NT2/D1 (cell line): ENCODE results near the gene UGT2A3.
"Not testable (repeated sequence)": the region's sequence is repeated elsewhere in the genome, so short reads cannot be mapped to it uniquely, and the experiment has no call there.

ENCODE experiments used
- DNase-seq: peaks from one replicate; pipeline ENCODE4 v3.0.0-alpha.2; 2011; ENCODE audit warnings: low read depth, low spot score
- H3K27me3 ChIP-seq: 2 replicates; pipeline ENCODE4 v1.6.0; 2011; ENCODE audit warnings: mild to moderate bottlenecking; ENCODE audit not compliant: insufficient read length, insufficient read depth
- H3K36me3 ChIP-seq: 2 replicates; pipeline ENCODE4 v1.6.1; 2011; ENCODE audit warnings: mild to moderate bottlenecking, low read length, mixed read lengths; ENCODE audit not compliant: insufficient read depth, insufficient read length
- H3K4me1 ChIP-seq: 2 replicates; pipeline ENCODE4 v1.5.1; 2011; ENCODE audit not compliant: insufficient read depth, insufficient read length
- H3K4me3 ChIP-seq: 2 replicates; pipeline ENCODE4 v1.5.1; 2011; ENCODE audit warnings: low read depth; ENCODE audit not compliant: insufficient read length
- H3K9ac ChIP-seq: 2 replicates; pipeline ENCODE4 v1.6.0; 2011; ENCODE audit warnings: low read depth; ENCODE audit not compliant: insufficient read length
- H3K9me3 ChIP-seq: 2 replicates; pipeline ENCODE4 v1.5.1; 2011; ENCODE audit warnings: mild to moderate bottlenecking, low read length; ENCODE audit not compliant: insufficient read depth
- SUZ12 ChIP-seq: IDR thresholded peaks from 2 replicates; pipeline ENCODE4 v1.6.1; 2011; ENCODE audit not compliant: insufficient read length, insufficient read depth; ENCODE audit errors: extremely low read depth
- YY1 ChIP-seq: IDR thresholded peaks from 2 replicates; pipeline ENCODE4 v1.6.1; 2011; ENCODE audit not compliant: insufficient read length, insufficient read depth
- ZNF274 ChIP-seq: IDR thresholded peaks from 2 replicates; pipeline ENCODE4 v1.6.1; 2011; ENCODE audit warnings: mild to moderate bottlenecking, low read depth, low read length

UGT2A3 gene

DNA sequence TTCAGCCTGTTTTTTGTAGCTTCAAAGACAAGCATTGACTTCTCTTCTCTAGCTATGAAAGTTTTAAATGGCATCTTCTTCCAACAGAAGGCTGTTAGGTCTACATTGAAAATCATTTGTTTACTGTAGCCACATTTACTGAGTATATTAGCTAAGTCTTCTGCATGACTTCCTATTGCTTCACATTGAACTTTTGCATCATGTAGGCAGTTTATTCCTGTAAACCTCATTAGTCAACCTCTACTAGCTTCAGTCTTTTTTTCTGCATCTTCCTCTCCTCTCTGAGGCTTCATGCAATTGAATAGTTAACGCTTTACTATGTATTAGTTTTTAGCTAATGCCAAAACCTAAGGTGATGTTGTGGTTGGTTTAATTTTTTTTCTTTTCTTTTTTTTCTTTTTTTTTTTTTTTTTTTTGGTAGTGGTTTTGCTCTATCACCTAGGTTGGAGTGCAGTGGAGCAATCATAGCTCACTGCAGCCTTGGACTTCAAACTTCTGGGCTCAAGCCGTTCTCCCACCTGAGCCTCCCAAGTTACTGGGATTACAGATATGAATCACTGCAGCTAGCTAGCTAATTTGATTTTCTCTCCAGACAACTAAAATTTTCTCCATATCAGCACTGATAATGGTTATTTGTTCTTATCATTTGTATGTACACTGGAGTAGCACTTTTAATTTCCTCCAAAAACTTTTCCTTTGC lies 3.4 kb downstream of the UGT2A3 start:
- Histone ChIP-seq H3K36me3 (no peaks in the 10 kb centered on the region), H3K4me3 (no peak overlapping the region), H3K4me1 (no peaks in the 10 kb centered on the region), H3K27me3 (no peaks in the 10 kb centered on the region), H3K9ac (no peak overlapping the region), H3K9me3 (no peaks in the 10 kb centered on the region)
- no peak for TF ChIP-seq SUZ12
- no peak for TF ChIP-seq YY1
- no peak for TF ChIP-seq ZNF274
- DNase-seq, result no peak

- H3K4me3 ChIP-seq, result no peak overlapping the region
- no peaks in the 10 kb centered on the region for H3K27me3 ChIP-seq
- TF ChIP-seq YY1, result no peak
- no peak for DNase-seq
- H3K9me3 ChIP-seq, result no peaks in the 10 kb centered on the region
- no peaks in the 10 kb centered on the region for H3K36me3 ChIP-seq
- H3K4me1 ChIP-seq, result no peaks in the 10 kb centered on the region
- H3K9ac ChIP-seq, result no peak overlapping the region
These were observed 22.4 kb downstream of the UGT2A3 start for GRCh38 chr4:68929076-68929737.

DNA sequence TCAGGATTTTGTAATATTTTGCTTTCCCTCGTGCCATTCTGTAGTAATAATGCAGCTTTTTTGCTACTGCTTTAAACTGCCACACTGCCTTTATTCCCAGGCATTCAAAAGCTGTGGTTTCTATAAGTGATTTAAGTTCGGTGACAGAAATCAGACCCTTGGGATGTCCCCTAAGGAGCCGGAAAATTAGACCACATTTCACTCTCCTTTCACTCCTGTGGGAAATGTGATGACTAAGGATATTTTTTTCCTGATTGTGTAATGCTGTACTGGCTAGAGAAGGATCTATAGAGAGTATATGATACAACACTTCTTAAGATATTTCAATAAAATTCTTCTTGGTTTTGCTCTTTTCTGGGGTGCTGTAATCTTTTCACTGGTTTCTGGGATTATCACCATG lies 24.4 kb downstream of the UGT2A3 start:
- Histone ChIP-seq H3K4me3 (no peak overlapping the region), H3K36me3 (no peaks in the 10 kb centered on the region), H3K4me1 (no peaks in the 10 kb centered on the region), H3K9ac (no peak overlapping the region), H3K27me3 (no peaks in the 10 kb centered on the region), H3K9me3 (no peaks in the 10 kb centered on the region)
- no peak for DNase-seq
- no peak for TF ChIP-seq ZNF274
- TF ChIP-seq YY1, result no peak
- TF ChIP-seq SUZ12, result no peak

GRCh38 chr4:68922202-68922601 lies 29.4 kb downstream of the UGT2A3 start:
- not testable (repeated sequence) for H3K27me3 ChIP-seq, DNase-seq, H3K9ac ChIP-seq, H3K36me3 ChIP-seq, H3K4me1 ChIP-seq, H3K4me3 ChIP-seq, H3K9me3 ChIP-seq

- Histone ChIP-seq H3K4me3 (no peak overlapping the region), H3K9ac (no peak overlapping the region), H3K9me3 (no peaks in the 10 kb centered on the region), H3K36me3 (no peaks in the 10 kb centered on the region), H3K4me1 (no peaks in the 10 kb centered on the region), H3K27me3 (no peaks in the 10 kb centered on the region)
- no peak for TF ChIP-seq ZNF274
- TF ChIP-seq SUZ12, result no peak
- TF ChIP-seq YY1, result no peak
- no peak for DNase-seq
These were observed 30.6 kb downstream of the UGT2A3 start for GRCh38 chr4:68921051-68921450.

DNA sequence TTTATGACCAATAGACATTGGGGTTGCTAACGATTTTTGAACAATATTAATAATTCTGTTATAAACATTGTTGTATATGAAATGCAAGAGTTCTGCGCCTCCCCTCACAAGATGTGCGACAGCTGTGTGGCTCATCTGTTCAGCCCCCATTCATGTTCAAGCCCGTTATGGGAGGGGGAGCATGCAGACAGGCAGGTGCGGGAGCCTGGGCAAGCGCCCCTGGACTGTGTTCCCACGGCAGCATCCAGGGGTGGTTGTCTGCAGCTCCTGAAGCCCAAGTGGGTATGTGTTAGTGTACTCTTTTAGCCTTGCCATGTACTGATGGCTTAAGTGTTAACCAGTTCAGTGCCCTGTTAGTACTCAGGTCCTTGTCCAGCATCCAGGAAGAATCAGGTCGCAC lies 34.6 kb downstream of the UGT2A3 start:
- H3K9me3 ChIP-seq, result no peaks in the 10 kb centered on the region
- no peak for DNase-seq

DNA sequence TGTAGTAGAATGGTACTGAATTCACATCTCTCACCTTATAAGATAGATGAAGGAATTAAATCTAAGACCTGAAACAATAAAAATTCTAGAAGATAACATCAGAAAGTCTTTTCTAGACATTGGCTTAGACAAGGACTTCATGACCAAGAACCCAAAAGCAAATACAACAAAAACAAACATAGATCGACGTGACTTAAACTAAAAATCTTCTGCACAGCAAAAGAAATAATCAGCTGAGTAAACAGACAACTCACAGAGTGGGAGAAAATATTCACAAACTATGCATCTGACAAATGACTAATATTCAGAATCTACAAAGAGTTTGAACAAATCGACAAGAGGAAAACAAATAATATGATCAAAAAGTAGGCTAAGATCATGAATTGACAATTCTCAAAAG lies 38.8 kb downstream of the UGT2A3 start:
- H3K27me3 ChIP-seq, result no peaks in the 10 kb centered on the region
- no peaks in the 10 kb centered on the region for H3K9me3 ChIP-seq
- H3K36me3 ChIP-seq, result no peaks in the 10 kb centered on the region
- H3K9ac ChIP-seq, result no peak overlapping the region
- H3K4me1 ChIP-seq, result no peaks in the 10 kb centered on the region
- no peak overlapping the region for H3K4me3 ChIP-seq
- DNase-seq, result no peak
- TF ChIP-seq SUZ12 (no peak), YY1 (no peak), ZNF274 (no peak)

More for the DNA sequence above, 34.6 kb downstream of the UGT2A3 start:
- Histone ChIP-seq H3K27me3 (no peaks in the 10 kb centered on the region), H3K36me3 (no peaks in the 10 kb centered on the region), H3K4me1 (no peaks in the 10 kb centered on the region), H3K9ac (no peak overlapping the region), H3K4me3 (no peak overlapping the region)
- TF ChIP-seq ZNF274 (no peak), SUZ12 (no peak), YY1 (no peak)
